K562 (cell line): ENCODE data around the gene MALAT1. TPM values are rescaled to one million over a fixed set of nuclear protein-coding genes. Genes with fewer than 3 reads are reported as not detected.

Experiments used
- CHD1 ChIP-seq: fragments of 200-600 bp; sonication (generic); IDR thresholded peaks from one replicate; pipeline ENCODE4 v1.6.1; 2012; ENCODE audit warnings: mild to moderate bottlenecking, moderate library complexity, low read length, inconsistent platforms
- EP400 ChIP-seq: fragments of 450-650 bp; IDR thresholded peaks from 2 replicates; pipeline ENCODE4 v1.6.1; 2017; ENCODE audit warnings: antibody characterized with exemption, mild to moderate bottlenecking, moderate library complexity
- ESRRB ChIP-seq: fragments of 250-450 bp; sonication (Bioruptor Pico); IDR thresholded peaks from 2 replicates; pipeline ENCODE4 v1.5.0; 2020; ENCODE audit warnings: mild to moderate bottlenecking, moderate library complexity, borderline replicate concordance
- KLF1 ChIP-seq: fragments of 450-650 bp; IDR thresholded peaks from 2 replicates; pipeline ENCODE4 v1.6.1; 2016; ENCODE audit warnings: missing genetic modification characterization, missing compliant biosample characterization
- LARP7 ChIP-seq: fragments of 450-650 bp; IDR thresholded peaks from 2 replicates; pipeline ENCODE4 v1.6.1; 2016
- MAZ ChIP-seq, 2 experiments: fragments of 450-650 bp in 1 of 2; sonication (generic) in 1 of 2; formaldehyde crosslinking; IDR thresholded peaks in 1 of 2; conservative IDR thresholded peaks in 1 of 2; 2 replicates each; pipeline versions ENCODE4 v1.4.0 to v1.5.0; 2020; ENCODE audit warnings: mild to moderate bottlenecking in 1 of 2, missing genetic modification reagents in 1 of 2
- NCOR1 ChIP-seq: fragments of 450-650 bp; IDR thresholded peaks from 2 replicates; pipeline ENCODE4 v1.6.1; 2016; ENCODE audit warnings: mild to moderate bottlenecking, moderate library complexity
- SAFB ChIP-seq: fragments of 200-400 bp; formaldehyde crosslinking; IDR thresholded peaks from 2 replicates; pipeline ENCODE4 v1.6.1; 2017; ENCODE audit warnings: low read depth, low read length, borderline replicate concordance
- SP2 ChIP-seq: IDR thresholded peaks from 2 replicates; pipeline ENCODE4 v1.6.1; 2011; ENCODE audit warnings: mild to moderate bottlenecking, low read depth, low read length, moderate library complexity; ENCODE audit not compliant: poor library complexity, severe bottlenecking; ENCODE audit errors: extremely low read depth
- TAF15 ChIP-seq: fragments of 200-400 bp; formaldehyde crosslinking; IDR thresholded peaks from 2 replicates; pipeline ENCODE4 v1.6.1; 2017; ENCODE audit warnings: mild to moderate bottlenecking, low read depth, low read length, moderate library complexity
- TAF9B ChIP-seq: fragments of 450-650 bp; IDR thresholded peaks from 2 replicates; pipeline ENCODE4 v1.6.1; 2018; ENCODE audit warnings: mild to moderate bottlenecking; ENCODE audit not compliant: partially characterized antibody
- ZNF12 ChIP-seq: sonication (generic); formaldehyde crosslinking; IDR thresholded peaks from 2 replicates; pipeline ENCODE4 v1.4.0; 2020; ENCODE audit warnings: mild to moderate bottlenecking, missing genetic modification reagents
- ZNF217 ChIP-seq: sonication (generic); formaldehyde crosslinking; IDR thresholded peaks from 2 replicates; pipeline ENCODE4 v1.8.0; 2022; ENCODE audit warnings: mild to moderate bottlenecking, missing genetic modification reagents
- ZNF232 ChIP-seq: sonication (generic); formaldehyde crosslinking; IDR thresholded peaks from 2 replicates; pipeline ENCODE4 v1.8.0; 2022; ENCODE audit warnings: mild to moderate bottlenecking, missing genetic modification reagents
- ZNF780A ChIP-seq: fragments of 250-450 bp; sonication (Bioruptor Pico); IDR thresholded peaks from 2 replicates; pipeline ENCODE4 v1.5.0; 2021; ENCODE audit warnings: mild to moderate bottlenecking
- polyA plus RNA-seq, 8 experiments: library from polyadenylated mRNA; depleted of rRNA in 4 of 8; stranded (reverse) in 5 of 8; unstranded in 3 of 8; fragments of >200 nt; fragmentation: Nextera tagmentation in 2 of 8; fragmentation: Illumina TruSeq in 1 of 8; extraction: Ambion mirVana in 2 of 8; extraction: Trizol in 1 of 8; gene quantifications; 2 replicates each; pipeline versions ENCODE4 v1.2.1 to v1.2.3, GENCODE V29; 2011 to 2014; ENCODE audit warnings: inconsistent platforms in 1 of 8, missing spikeins in 1 of 8
- total RNA-seq, 7 experiments: library from RNA; depleted of rRNA in 6 of 7; stranded (reverse); fragments of >200 nt in 6 of 7; fragmentation: Illumina TruSeq in 2 of 7; extraction: Trizol in 2 of 7; gene quantifications; 2 replicates each; pipeline versions ENCODE4 v1.2.1 to v1.2.3, GENCODE V29; 2011 to 2021; ENCODE audit warnings: low replicate concordance in 1 of 7
- TF ChIP-seq, protein P1 (sequence below): fragments of 450-650 bp; IDR thresholded peaks from 2 replicates; pipeline ENCODE4 v1.6.1; 2017; ENCODE audit warnings: antibody characterized with exemption, mild to moderate bottlenecking
- TF ChIP-seq, protein P2 (sequence below): sonication (generic); formaldehyde crosslinking; IDR thresholded peaks from 2 replicates; pipeline ENCODE4 v1.8.0; 2022; ENCODE audit warnings: missing genetic modification reagents, mild to moderate bottlenecking, borderline replicate concordance
- TF ChIP-seq, protein P3 (sequence below): sonication (generic); formaldehyde crosslinking; IDR thresholded peaks from 2 replicates; pipeline ENCODE4 v1.8.1; 2023; ENCODE audit warnings: mild to moderate bottlenecking, missing genetic modification reagents, moderate library complexity
- TF ChIP-seq, protein P4 (sequence below): IDR thresholded peaks from 2 replicates; pipeline ENCODE4 v1.6.1; 2014; ENCODE audit warnings: antibody characterized with exemption

The MALAT1 gene
- total and polyA plus RNA-seq, 9 of the 15 experiments (the other 6 are each of a cell fraction or from before 2014, with no cell fraction given) = 363 to 8,715 (median 2,351) TPM

DNA sequence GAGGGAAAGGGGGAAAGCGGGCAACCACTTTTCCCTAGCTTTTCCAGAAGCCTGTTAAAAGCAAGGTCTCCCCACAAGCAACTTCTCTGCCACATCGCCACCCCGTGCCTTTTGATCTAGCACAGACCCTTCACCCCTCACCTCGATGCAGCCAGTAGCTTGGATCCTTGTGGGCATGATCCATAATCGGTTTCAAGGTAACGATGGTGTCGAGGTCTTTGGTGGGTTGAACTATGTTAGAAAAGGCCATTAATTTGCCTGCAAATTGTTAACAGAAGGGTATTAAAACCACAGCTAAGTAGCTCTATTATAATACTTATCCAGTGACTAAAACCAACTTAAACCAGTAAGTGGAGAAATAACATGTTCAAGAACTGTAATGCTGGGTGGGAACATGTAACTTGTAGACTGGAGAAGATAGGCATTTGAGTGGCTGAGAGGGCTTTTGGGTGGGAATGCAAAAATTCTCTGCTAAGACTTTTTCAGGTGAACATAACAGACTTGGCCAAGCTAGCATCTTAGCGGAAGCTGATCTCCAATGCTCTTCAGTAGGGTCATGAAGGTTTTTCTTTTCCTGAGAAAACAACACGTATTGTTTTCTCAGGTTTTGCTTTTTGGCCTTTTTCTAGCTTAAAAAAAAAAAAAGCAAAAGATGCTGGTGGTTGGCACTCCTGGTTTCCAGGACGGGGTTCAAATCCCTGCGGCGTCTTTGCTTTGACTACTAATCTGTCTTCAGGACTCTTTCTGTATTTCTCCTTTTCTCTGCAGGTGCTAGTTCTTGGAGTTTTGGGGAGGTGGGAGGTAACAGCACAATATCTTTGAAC lies 6.8 kb downstream of the MALAT1 start (continued):
- TF ChIP-seq, protein P1, sequence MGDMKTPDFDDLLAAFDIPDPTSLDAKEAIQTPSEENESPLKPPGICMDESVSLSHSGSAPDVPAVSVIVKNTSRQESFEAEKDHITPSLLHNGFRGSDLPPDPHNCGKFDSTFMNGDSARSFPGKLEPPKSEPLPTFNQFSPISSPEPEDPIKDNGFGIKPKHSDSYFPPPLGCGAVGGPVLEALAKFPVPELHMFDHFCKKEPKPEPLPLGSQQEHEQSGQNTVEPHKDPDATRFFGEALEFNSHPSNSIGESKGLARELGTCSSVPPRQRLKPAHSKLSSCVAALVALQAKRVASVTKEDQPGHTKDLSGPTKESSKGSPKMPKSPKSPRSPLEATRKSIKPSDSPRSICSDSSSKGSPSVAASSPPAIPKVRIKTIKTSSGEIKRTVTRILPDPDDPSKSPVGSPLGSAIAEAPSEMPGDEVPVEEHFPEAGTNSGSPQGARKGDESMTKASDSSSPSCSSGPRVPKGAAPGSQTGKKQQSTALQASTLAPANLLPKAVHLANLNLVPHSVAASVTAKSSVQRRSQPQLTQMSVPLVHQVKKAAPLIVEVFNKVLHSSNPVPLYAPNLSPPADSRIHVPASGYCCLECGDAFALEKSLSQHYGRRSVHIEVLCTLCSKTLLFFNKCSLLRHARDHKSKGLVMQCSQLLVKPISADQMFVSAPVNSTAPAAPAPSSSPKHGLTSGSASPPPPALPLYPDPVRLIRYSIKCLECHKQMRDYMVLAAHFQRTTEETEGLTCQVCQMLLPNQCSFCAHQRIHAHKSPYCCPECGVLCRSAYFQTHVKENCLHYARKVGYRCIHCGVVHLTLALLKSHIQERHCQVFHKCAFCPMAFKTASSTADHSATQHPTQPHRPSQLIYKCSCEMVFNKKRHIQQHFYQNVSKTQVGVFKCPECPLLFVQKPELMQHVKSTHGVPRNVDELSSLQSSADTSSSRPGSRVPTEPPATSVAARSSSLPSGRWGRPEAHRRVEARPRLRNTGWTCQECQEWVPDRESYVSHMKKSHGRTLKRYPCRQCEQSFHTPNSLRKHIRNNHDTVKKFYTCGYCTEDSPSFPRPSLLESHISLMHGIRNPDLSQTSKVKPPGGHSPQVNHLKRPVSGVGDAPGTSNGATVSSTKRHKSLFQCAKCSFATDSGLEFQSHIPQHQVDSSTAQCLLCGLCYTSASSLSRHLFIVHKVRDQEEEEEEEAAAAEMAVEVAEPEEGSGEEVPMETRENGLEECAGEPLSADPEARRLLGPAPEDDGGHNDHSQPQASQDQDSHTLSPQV = no peak
- TF ChIP-seq ZNF217 (CRISPR knock-in tag) = no peak
- TF ChIP-seq ZNF232 (CRISPR knock-in tag) = no peak
- 0 out of 2 replicates have a peak, but pooled peaks have one; percentile 41 for TF ChIP-seq ESRRB (CRISPR knock-in tag)
- TF ChIP-seq SP2 = no peak
- peak in 1 of 2 experiments; percentile 52; a peak in 1 of 4 replicates for TF ChIP-seq MAZ (CRISPR knock-in tag; conservative IDR thresholded peaks at IDR 0.05 in 1 of 2, IDR thresholded peaks at IDR 0.05 in 1 of 2)
- TF ChIP-seq, protein P2, sequence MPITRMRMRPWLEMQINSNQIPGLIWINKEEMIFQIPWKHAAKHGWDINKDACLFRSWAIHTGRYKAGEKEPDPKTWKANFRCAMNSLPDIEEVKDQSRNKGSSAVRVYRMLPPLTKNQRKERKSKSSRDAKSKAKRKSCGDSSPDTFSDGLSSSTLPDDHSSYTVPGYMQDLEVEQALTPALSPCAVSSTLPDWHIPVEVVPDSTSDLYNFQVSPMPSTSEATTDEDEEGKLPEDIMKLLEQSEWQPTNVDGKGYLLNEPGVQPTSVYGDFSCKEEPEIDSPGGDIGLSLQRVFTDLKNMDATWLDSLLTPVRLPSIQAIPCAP (CRISPR knock-in tag) = no peak
- TF ChIP-seq, protein P3, sequence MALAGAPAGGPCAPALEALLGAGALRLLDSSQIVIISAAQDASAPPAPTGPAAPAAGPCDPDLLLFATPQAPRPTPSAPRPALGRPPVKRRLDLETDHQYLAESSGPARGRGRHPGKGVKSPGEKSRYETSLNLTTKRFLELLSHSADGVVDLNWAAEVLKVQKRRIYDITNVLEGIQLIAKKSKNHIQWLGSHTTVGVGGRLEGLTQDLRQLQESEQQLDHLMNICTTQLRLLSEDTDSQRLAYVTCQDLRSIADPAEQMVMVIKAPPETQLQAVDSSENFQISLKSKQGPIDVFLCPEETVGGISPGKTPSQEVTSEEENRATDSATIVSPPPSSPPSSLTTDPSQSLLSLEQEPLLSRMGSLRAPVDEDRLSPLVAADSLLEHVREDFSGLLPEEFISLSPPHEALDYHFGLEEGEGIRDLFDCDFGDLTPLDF (CRISPR knock-in tag) = no peak
- no peak; the same call in 1 of the 2 replicates for TF ChIP-seq LARP7
- no peak for TF ChIP-seq EP400
- TF ChIP-seq CHD1 = peak; percentile 91
- no peak for TF ChIP-seq ZNF12 (CRISPR knock-in tag)
- no peak for TF ChIP-seq TAF15
- no peak for TF ChIP-seq KLF1 (tag)
- TF ChIP-seq TAF9B = no peak
- TF ChIP-seq NCOR1 = no peak; the same call in 1 of the 2 replicates
- TF ChIP-seq, protein P4, sequence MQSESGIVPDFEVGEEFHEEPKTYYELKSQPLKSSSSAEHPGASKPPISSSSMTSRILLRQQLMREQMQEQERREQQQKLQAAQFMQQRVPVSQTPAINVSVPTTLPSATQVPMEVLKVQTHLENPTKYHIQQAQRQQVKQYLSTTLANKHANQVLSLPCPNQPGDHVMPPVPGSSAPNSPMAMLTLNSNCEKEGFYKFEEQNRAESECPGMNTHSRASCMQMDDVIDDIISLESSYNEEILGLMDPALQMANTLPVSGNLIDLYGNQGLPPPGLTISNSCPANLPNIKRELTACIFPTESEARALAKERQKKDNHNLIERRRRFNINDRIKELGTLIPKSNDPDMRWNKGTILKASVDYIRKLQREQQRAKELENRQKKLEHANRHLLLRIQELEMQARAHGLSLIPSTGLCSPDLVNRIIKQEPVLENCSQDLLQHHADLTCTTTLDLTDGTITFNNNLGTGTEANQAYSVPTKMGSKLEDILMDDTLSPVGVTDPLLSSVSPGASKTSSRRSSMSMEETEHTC = no peak
- TF ChIP-seq ZNF780A (CRISPR knock-in tag) = no peak
- no peak for TF ChIP-seq SAFB
